Esophagus muscularis mucosa (tissue), 4 donors: Measurements from ENCODE around the gene ADGRA3. TPM values are rescaled to one million over a fixed set of nuclear protein-coding genes. Genes with fewer than 3 reads are reported as not detected.

Source experiments
- DNase-seq: peaks from one replicate; pipeline ENCODE4 v3.0.0-alpha.2; 2017; ENCODE audit errors: extremely low spot score
- H3K27ac ChIP-seq, 4 donors: fragments of 200-600 bp; sonication (generic); replicated peaks in 1 of 4; 1 replicate in 3 of 4; 2 replicates in 1 of 4; pipeline ENCODE4 v1.5.1; 2016 to 2019; ENCODE audit warnings: mild to moderate bottlenecking in 1 of 4
- H3K27me3 ChIP-seq, 4 donors: fragments of 200-600 bp; sonication (generic); one replicate each; pipeline versions ENCODE4 v1.5.1 to v1.6.0; 2016 to 2019
- H3K36me3 ChIP-seq, 4 donors: fragments of 200-600 bp; sonication (generic); one replicate each; pipeline ENCODE4 v1.5.1; 2016 to 2019
- H3K4me1 ChIP-seq, 4 donors: fragments of 200-600 bp; sonication (generic); one replicate each; pipeline ENCODE4 v1.5.1; 2016 to 2019
- H3K4me3 ChIP-seq, 4 donors: fragments of 200-600 bp; sonication (generic); 1 replicate in 2 of 4; 2 replicates in 2 of 4; pipeline ENCODE4 v1.5.1; 2016 to 2019; ENCODE audit warnings: mild to moderate bottlenecking in 4 of 4, moderate library complexity in 1 of 4
- H3K9me3 ChIP-seq, 4 donors: fragments of 200-600 bp; sonication (generic); 1 replicate in 3 of 4; 2 replicates in 1 of 4; pipeline ENCODE4 v1.5.1; 2016 to 2019
- EP300 ChIP-seq: sonication (generic); formaldehyde crosslinking; IDR thresholded peaks from one replicate; pipeline ENCODE4 v1.6.1; 2017; ENCODE audit warnings: antibody characterized with exemption
- POLR2A ChIP-seq: fragments of 450-650 bp; IDR thresholded peaks from one replicate; pipeline ENCODE4 v1.6.1; 2017; ENCODE audit warnings: antibody characterized with exemption, moderate library complexity, mild to moderate bottlenecking, low read depth
- POLR2AphosphoS5 ChIP-seq, 2 donors: sonication (generic); formaldehyde crosslinking; IDR thresholded peaks; one replicate each; pipeline ENCODE4 v1.6.1; 2017; ENCODE audit warnings: antibody characterized with exemption in 2 of 2
- WGBS: methylation state at CpG from one replicate; pipeline ENCODE4 v1.1.5; 2018; 5-methylcytosine and 5-hydroxymethylcytosine counted together
- intact Hi-C: fragments of 100-400 bp; cut with DNase I; formaldehyde crosslinking; loops from one replicate; pipeline ENCODE4 v1.15.1; 2023
- total RNA-seq, 4 donors: library from RNA; depleted of rRNA; stranded (reverse); fragments of >200 nt; gene quantifications; one replicate each; pipeline versions ENCODE4 v1.1.0 to v1.2.1, GENCODE V29; 2016
- TF ChIP-seq, protein P1 (sequence below), 3 experiments: fragments of 200-600 bp in 2 of 3; fragments of 450-650 bp in 1 of 3; sonication (generic) in 2 of 3; IDR thresholded peaks; one replicate each; pipeline ENCODE4 v1.5.1; 2017 to 2019; ENCODE audit warnings: antibody characterized with exemption in 3 of 3, mild to moderate bottlenecking in 2 of 3, moderate library complexity in 1 of 3

ADGRA3 gene
- total RNA-seq, 4 donors from 2014 or later, result 24.9 to 41.0 (median 35.3) TPM

GRCh38 chr4:22512306-22512705 lies 3.6 kb downstream of the ADGRA3 start:
- DNase-seq, result no peak
- no peaks in the 10 kb centered on the region for H3K36me3 ChIP-seq
- WGBS, result 73% methylated on average over 2 of the region's 2 CpGs
- no peak overlapping the region for H3K27ac ChIP-seq
- no peak overlapping the region for H3K4me3 ChIP-seq
- no peaks in the 10 kb centered on the region for H3K27me3 ChIP-seq
- no peaks in the 10 kb centered on the region for H3K9me3 ChIP-seq
- TF ChIP-seq POLR2AphosphoS5 (IDR thresholded peaks at IDR 0.05) (no peak), POLR2A (no peak), EP300 (no peak)
- TF ChIP-seq, protein P1, sequence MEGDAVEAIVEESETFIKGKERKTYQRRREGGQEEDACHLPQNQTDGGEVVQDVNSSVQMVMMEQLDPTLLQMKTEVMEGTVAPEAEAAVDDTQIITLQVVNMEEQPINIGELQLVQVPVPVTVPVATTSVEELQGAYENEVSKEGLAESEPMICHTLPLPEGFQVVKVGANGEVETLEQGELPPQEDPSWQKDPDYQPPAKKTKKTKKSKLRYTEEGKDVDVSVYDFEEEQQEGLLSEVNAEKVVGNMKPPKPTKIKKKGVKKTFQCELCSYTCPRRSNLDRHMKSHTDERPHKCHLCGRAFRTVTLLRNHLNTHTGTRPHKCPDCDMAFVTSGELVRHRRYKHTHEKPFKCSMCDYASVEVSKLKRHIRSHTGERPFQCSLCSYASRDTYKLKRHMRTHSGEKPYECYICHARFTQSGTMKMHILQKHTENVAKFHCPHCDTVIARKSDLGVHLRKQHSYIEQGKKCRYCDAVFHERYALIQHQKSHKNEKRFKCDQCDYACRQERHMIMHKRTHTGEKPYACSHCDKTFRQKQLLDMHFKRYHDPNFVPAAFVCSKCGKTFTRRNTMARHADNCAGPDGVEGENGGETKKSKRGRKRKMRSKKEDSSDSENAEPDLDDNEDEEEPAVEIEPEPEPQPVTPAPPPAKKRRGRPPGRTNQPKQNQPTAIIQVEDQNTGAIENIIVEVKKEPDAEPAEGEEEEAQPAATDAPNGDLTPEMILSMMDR (IDR thresholded peaks at IDR 0.05), result no peak
- intact Hi-C loops, result no loop called here
- peaks cover 14 to 53% (median 32%) of the 10 kb centered on the region in 4 donors for H3K4me1 ChIP-seq

- Histone ChIP-seq H3K36me3 (no peaks in the 10 kb centered on the region), H3K27me3 (no peaks in the 10 kb centered on the region), H3K27ac (no peak overlapping the region), H3K4me1 (peaks cover 7 to 57% (median 33%) of the 10 kb centered on the region in 4 donors), H3K9me3 (no peaks in the 10 kb centered on the region), H3K4me3 (no peak overlapping the region)
- no peak for TF ChIP-seq EP300
- no peak for TF ChIP-seq POLR2A
- TF ChIP-seq, protein P1 (IDR thresholded peaks at IDR 0.05), result no peak
- no peak for TF ChIP-seq POLR2AphosphoS5 (IDR thresholded peaks at IDR 0.05)
- intact Hi-C loops, result no loop called here
- 50% methylated on average over 1 of the region's 1 CpG for WGBS
- DNase-seq, result no peak
These were observed 5.1 kb downstream of the ADGRA3 start for GRCh38 chr4:22510750-22511149.

DNA sequence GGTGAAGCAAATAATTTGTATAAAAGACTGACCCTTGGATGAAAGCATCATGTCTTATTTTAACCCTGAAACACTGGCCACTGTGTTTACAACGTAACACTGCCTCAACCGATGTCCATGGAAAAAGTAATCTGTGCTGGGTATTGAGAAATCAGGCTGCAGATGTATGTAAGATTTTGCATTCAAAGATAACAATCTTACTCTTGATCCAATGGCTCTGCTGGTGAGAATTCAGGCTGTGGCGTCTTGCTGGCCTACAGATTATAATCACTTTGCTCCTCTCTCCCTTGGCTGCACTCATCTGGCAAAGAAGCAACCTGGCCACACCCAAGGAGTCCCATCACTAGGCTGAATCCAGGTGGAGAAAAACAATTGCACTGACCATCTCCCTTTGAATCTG lies 7.5 kb downstream of the ADGRA3 start:
- intact Hi-C loops, result no loop called here
- no peaks in the 10 kb centered on the region for H3K36me3 ChIP-seq
- 66% methylated on average over 3 of the region's 3 CpGs for WGBS
- H3K4me3 ChIP-seq, result no peak overlapping the region
- no peak overlapping the region for H3K27ac ChIP-seq
- peaks cover 6 to 54% (median 17%) of the 10 kb centered on the region in 4 donors for H3K4me1 ChIP-seq
- H3K27me3 ChIP-seq, result no peaks in the 10 kb centered on the region
- TF ChIP-seq POLR2AphosphoS5 (IDR thresholded peaks at IDR 0.05) (no peak), POLR2A (no peak), EP300 (no peak)
- TF ChIP-seq, protein P1 (IDR thresholded peaks at IDR 0.05), result no peak
- peak; percentile 86 for DNase-seq
- H3K9me3 ChIP-seq, result no peaks in the 10 kb centered on the region

- Histone ChIP-seq H3K36me3 (no peaks in the 10 kb centered on the region), H3K9me3 (no peaks in the 10 kb centered on the region), H3K27ac (no peak overlapping the region), H3K27me3 (no peaks in the 10 kb centered on the region), H3K4me1 (peaks cover 17 to 61% (median 36%) of the 10 kb centered on the region in 4 donors), H3K4me3 (no peak overlapping the region)
- WGBS, result 94% methylated on average over 4 of the region's 4 CpGs
- DNase-seq, result peak; percentile 78
- TF ChIP-seq, protein P1 (IDR thresholded peaks at IDR 0.05), result no peak
- TF ChIP-seq EP300 (no peak), POLR2A (no peak), POLR2AphosphoS5 (IDR thresholded peaks at IDR 0.05) (no peak)
- intact Hi-C loops, result no loop called here
These were observed 10.9 kb downstream of the ADGRA3 start for GRCh38 chr4:22504922-22505321.

DNA sequence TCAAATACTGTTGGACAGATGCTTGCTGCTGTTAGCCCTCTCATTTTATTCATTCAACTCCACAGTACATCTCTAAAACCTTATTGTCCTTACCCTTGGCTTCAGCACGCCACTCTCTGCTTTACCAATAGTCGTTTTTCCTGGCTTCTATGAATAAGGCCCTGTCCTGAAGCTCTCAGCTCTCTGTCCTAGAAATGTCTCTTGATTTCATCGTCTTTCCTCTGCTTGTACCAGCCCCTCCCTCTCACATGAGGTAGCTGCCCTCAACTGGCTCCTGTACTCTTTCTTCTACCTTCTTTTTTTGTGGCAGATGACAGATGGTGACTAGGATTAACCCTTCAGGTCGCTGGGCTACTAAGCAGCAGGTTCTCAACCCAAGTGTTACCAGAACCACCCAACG lies 11.4 kb downstream of the ADGRA3 start:
- intact Hi-C loops, result no loop called here
- TF ChIP-seq EP300, result no peak
- TF ChIP-seq POLR2A, result no peak
- TF ChIP-seq POLR2AphosphoS5 (IDR thresholded peaks at IDR 0.05), result no peak
- TF ChIP-seq, protein P1 (IDR thresholded peaks at IDR 0.05), result no peak
- Histone ChIP-seq H3K36me3 (no peaks in the 10 kb centered on the region), H3K27ac (no peak overlapping the region), H3K27me3 (no peaks in the 10 kb centered on the region), H3K4me1 (peaks cover 18 to 66% (median 41%) of the 10 kb centered on the region in 4 donors), H3K4me3 (no peak overlapping the region), H3K9me3 (no peaks in the 10 kb centered on the region)
- WGBS, result 89% methylated on average over 5 of the region's 5 CpGs
- DNase-seq, result peak; percentile 53
